Measurements from ENCODE around the gene LAMB4.

The LAMB4 gene

DNA sequence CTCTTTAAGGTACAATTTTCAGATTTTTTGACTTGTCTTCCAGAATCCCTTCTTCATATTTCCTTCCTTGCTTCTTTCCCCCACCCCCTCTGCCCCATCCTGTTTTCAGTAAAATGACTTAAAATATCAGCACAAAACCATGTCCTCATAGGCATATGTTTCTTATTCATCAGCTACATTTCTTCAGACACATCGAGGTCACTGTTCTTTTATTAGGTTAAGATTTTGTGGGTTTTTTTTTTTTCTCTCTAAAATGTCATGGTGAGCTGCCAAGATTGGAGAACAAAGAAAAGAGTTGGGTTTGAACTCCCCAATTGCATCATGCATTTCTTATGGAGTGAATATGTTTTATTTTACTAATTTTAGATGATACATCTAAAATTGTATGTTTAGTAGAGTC is 35.8 kb downstream of the LAMB4 start:
- no peak overlapping the region for H3K4me3 ChIP-seq (ENCODE audit: low read depth, low read length)
- DNase-seq (ENCODE audit: low read depth): no peak
- TF ChIP-seq MAX (IDR thresholded peaks at IDR 0.05; ENCODE audit: low read depth, low read length): no peak
- TF ChIP-seq MYC (IDR thresholded peaks at IDR 0.05; ENCODE audit: low read depth, low read length): no peak
- TF ChIP-seq POLR2A (IDR thresholded peaks at IDR 0.05; ENCODE audit: extremely low read depth, insufficient read length): no peak
- TF ChIP-seq, protein P1, sequence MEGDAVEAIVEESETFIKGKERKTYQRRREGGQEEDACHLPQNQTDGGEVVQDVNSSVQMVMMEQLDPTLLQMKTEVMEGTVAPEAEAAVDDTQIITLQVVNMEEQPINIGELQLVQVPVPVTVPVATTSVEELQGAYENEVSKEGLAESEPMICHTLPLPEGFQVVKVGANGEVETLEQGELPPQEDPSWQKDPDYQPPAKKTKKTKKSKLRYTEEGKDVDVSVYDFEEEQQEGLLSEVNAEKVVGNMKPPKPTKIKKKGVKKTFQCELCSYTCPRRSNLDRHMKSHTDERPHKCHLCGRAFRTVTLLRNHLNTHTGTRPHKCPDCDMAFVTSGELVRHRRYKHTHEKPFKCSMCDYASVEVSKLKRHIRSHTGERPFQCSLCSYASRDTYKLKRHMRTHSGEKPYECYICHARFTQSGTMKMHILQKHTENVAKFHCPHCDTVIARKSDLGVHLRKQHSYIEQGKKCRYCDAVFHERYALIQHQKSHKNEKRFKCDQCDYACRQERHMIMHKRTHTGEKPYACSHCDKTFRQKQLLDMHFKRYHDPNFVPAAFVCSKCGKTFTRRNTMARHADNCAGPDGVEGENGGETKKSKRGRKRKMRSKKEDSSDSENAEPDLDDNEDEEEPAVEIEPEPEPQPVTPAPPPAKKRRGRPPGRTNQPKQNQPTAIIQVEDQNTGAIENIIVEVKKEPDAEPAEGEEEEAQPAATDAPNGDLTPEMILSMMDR (IDR thresholded peaks at IDR 0.05; ENCODE audit: low read depth, low read length): no peak

- H3K4me3 ChIP-seq (ENCODE audit: low read depth, low read length): no peak overlapping the region
- DNase-seq (ENCODE audit: low read depth): no peak
- TF ChIP-seq POLR2A (IDR thresholded peaks at IDR 0.05; ENCODE audit: extremely low read depth, insufficient read length) (no peak), MAX (IDR thresholded peaks at IDR 0.05; ENCODE audit: low read depth, low read length) (no peak), MYC (IDR thresholded peaks at IDR 0.05; ENCODE audit: low read depth, low read length) (no peak)
- TF ChIP-seq, protein P1 (IDR thresholded peaks at IDR 0.05; ENCODE audit: low read depth, low read length): no peak
Observed at GRCh38 chr7:108093851-108094331, 36.3 kb downstream of the LAMB4 start.

DNA sequence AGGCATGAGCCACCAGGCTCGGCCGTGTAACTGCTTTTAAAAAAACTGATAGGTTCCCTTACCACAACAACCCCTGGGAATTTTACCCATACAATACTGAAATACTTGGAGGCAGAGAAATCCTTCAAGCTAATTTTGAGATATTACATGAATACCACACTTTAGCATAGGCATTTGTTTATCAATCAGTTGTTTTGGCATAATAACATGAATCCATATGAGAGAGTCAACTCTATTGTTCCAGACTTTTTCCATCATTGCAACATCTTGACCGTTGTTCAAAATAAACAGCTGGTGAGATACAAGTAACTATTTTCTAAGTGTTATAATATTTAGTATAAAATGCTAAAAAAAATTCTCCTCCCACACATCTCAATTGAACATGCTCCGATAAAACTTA is 36.8 kb downstream of the LAMB4 start:
- H3K4me3 ChIP-seq (ENCODE audit: low read depth, low read length): no peak overlapping the region
- DNase-seq (ENCODE audit: low read depth): no peak
- TF ChIP-seq MAX (IDR thresholded peaks at IDR 0.05; ENCODE audit: low read depth, low read length) (no peak), POLR2A (IDR thresholded peaks at IDR 0.05; ENCODE audit: extremely low read depth, insufficient read length) (no peak), MYC (IDR thresholded peaks at IDR 0.05; ENCODE audit: low read depth, low read length) (no peak)
- TF ChIP-seq, protein P1 (IDR thresholded peaks at IDR 0.05; ENCODE audit: low read depth, low read length): no peak

DNA sequence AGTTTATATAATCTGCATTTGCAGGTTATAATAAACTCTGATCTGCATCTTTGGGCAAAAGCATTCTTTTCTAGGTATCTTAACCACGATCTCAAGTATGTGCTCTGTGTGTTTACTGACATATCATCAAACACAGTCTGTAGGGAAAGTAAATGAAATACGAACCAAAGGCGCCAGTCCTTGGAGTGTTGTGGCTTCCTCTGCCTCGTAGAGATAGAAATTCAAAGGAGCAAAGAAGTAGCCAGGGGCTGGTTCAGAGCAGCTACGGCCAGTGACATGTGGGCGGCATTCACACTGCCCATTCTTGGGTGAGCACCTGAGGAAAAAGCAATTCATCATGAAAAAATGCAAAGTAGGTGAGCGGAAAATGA is 38.7 kb downstream of the LAMB4 start:
- no peak for DNase-seq (ENCODE audit: low read depth)
- H3K4me3 ChIP-seq (ENCODE audit: low read depth, low read length): no peak overlapping the region
- no peak for TF ChIP-seq POLR2A (IDR thresholded peaks at IDR 0.05; ENCODE audit: extremely low read depth, insufficient read length)
- no peak for TF ChIP-seq MYC (IDR thresholded peaks at IDR 0.05; ENCODE audit: low read depth, low read length)
- TF ChIP-seq, protein P1 (IDR thresholded peaks at IDR 0.05; ENCODE audit: low read depth, low read length): no peak
- TF ChIP-seq MAX (IDR thresholded peaks at IDR 0.05; ENCODE audit: low read depth, low read length): no peak

GRCh38 chr7:108090791-108091460 is 39.2 kb downstream of the LAMB4 start:
- DNase-seq (ENCODE audit: low read depth): no peak
- TF ChIP-seq MYC (IDR thresholded peaks at IDR 0.05; ENCODE audit: low read depth, low read length) (no peak), MAX (IDR thresholded peaks at IDR 0.05; ENCODE audit: low read depth, low read length) (no peak), POLR2A (IDR thresholded peaks at IDR 0.05; ENCODE audit: extremely low read depth, insufficient read length) (no peak)
- TF ChIP-seq, protein P1 (IDR thresholded peaks at IDR 0.05; ENCODE audit: low read depth, low read length): no peak
- H3K4me3 ChIP-seq (ENCODE audit: low read depth, low read length): no peak overlapping the region

Data from NB4 (cell line).